Body of pancreas (tissue), 4 donors: Measurements from ENCODE around the gene DHRS1. TPM values are rescaled to one million over a fixed set of nuclear protein-coding genes. Genes with fewer than 3 reads are reported as not detected.

Experiments used
- ATAC-seq: fragments of 150-250 bp; one replicate; pipeline ENCODE4 v1.9.1; 2016
- DNase-seq, 4 donors: peaks; one replicate each; pipeline ENCODE4 v3.0.0-alpha.2; 2019
- H3K27ac ChIP-seq, 4 donors: fragments of 200-600 bp; sonication (generic); 1 replicate in 3 of 4; 2 replicates in 1 of 4; pipeline versions ENCODE4 v1.5.1 to v1.6.1; 2016 to 2019; ENCODE audit warnings: mild to moderate bottlenecking in 1 of 4, mixed read lengths in 1 of 4, moderate library complexity in 1 of 4
- H3K27me3 ChIP-seq, 2 donors: fragments of 200-600 bp; sonication (generic); one replicate each; pipeline ENCODE4 v1.6.0; 2016; ENCODE audit warnings: mild to moderate bottlenecking in 1 of 2
- H3K36me3 ChIP-seq, 2 donors: fragments of 200-600 bp; sonication (generic); replicated peaks in 1 of 2; 2 replicates each; pipeline ENCODE4 v1.5.1; 2016; ENCODE audit warnings: low read depth in 2 of 2; ENCODE audit not compliant: insufficient read depth in 1 of 2
- H3K4me1 ChIP-seq: fragments of 200-600 bp; sonication (generic); one replicate; pipeline ENCODE4 v1.6.0; 2016
- H3K4me3 ChIP-seq, 2 donors: fragments of 200-600 bp; sonication (generic); 1 replicate in 1 of 2; 2 replicates in 1 of 2; pipeline ENCODE4 v1.5.1; 2016 to 2019
- H3K9me3 ChIP-seq, 3 donors: fragments of 200-600 bp; sonication (generic); 1 replicate in 2 of 3; 2 replicates in 1 of 3; pipeline ENCODE4 v1.5.1; 2016
- POLR2A ChIP-seq, 3 donors: fragments of 450-650 bp; IDR thresholded peaks; one replicate each; pipeline ENCODE4 v1.6.1; 2016; ENCODE audit warnings: antibody characterized with exemption in 3 of 3, mild to moderate bottlenecking in 2 of 3
- WGBS, 2 donors: methylation state at CpG; one replicate each; pipeline ENCODE4 v1.1.5; 2017; 5-methylcytosine and 5-hydroxymethylcytosine counted together
- intact Hi-C: fragments of 100-400 bp; cut with DNase I; formaldehyde crosslinking; loops from one replicate; pipeline ENCODE4 v1.15.1; 2023
- total RNA-seq, 2 donors: library from RNA; depleted of rRNA; stranded (reverse); fragments of >200 nt; gene quantifications; one replicate each; pipeline ENCODE4 v1.1.0, GENCODE V29; 2016
- TF ChIP-seq, protein P1 (sequence below), 7 experiments: fragments of 450-650 bp in 4 of 7; fragments of 200-600 bp in 3 of 7; sonication (generic) in 3 of 7; IDR thresholded peaks; one replicate each; pipeline ENCODE4 v1.5.1; 2016 to 2019; ENCODE audit warnings: antibody characterized with exemption in 7 of 7

The DHRS1 gene
- total RNA-seq, 2 donors from 2014 or later = 18.8 to 31.4 TPM

DNA sequence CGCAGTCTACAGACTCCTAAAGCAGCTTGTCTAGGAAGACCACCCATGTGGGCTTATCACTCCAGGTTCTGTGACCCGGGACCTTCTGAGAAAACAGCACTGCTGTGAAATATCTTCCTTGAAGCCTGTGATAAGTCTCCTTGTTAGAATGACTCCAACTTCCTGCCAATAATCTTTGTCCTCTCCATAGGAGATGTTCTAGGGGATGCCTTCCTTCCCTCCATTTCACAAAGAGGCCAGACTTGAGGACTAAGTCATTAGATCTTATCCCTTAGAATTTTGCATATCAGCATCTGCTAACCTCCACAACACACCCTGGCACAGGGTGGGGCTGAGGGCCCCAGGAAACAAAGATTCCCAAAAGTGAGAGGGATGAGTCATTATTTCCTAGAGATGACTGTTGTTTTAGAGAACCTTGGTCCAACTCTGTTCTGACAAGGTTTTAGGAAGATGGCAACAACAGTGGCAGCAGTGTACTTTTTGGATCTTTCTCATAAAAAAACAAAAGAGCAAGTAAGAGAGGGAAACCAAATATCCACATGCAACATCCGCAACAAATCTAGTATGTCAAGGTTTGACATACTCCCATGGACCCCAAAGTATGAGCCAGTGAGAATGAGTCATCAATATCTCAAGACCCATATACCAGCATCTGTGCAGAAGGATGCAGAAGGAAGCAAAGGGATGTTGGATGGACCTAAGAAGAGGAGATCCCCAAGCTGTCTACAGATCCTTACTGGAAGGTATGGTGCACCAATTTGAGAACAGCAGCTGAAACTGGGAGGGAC lies 17.8 kb upstream of the DHRS1 start:
- TF ChIP-seq, protein P1, sequence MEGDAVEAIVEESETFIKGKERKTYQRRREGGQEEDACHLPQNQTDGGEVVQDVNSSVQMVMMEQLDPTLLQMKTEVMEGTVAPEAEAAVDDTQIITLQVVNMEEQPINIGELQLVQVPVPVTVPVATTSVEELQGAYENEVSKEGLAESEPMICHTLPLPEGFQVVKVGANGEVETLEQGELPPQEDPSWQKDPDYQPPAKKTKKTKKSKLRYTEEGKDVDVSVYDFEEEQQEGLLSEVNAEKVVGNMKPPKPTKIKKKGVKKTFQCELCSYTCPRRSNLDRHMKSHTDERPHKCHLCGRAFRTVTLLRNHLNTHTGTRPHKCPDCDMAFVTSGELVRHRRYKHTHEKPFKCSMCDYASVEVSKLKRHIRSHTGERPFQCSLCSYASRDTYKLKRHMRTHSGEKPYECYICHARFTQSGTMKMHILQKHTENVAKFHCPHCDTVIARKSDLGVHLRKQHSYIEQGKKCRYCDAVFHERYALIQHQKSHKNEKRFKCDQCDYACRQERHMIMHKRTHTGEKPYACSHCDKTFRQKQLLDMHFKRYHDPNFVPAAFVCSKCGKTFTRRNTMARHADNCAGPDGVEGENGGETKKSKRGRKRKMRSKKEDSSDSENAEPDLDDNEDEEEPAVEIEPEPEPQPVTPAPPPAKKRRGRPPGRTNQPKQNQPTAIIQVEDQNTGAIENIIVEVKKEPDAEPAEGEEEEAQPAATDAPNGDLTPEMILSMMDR (IDR thresholded peaks at IDR 0.05) = no peak
- TF ChIP-seq POLR2A (IDR thresholded peaks at IDR 0.05) = no peak
- intact Hi-C loops = no loop called here
- Histone ChIP-seq H3K4me1 (peaks cover 9% of the 10 kb centered on the region), H3K27me3 (no peaks in the 10 kb centered on the region), H3K36me3 (no peaks in the 10 kb centered on the region), H3K9me3 (no peaks in the 10 kb centered on the region), H3K27ac (no peak overlapping the region), H3K4me3 (no peak overlapping the region)
- ATAC-seq (no peak), DNase-seq (no peak)
- WGBS, 2 donors = 72 to 84% methylated on average over 3 of the region's 3 CpGs

DNA sequence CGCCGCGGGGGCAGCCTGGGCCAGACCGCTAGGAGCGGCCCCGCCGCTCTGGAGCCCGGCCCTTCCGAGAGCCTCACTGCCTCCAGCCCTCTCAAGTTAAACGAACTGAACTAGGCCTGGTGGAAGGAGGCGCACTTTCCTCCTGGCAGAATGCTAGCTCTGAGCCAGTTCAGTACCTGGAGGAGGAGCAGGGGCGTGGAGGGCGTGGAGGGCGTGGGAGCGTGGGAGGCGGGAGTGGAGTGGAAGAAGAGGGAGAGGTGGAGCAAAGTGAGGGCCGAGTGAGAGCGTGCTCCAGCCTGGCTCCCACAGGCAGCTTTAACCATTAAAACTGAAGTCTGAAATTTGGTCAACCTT lies 17.0 kb upstream of the DHRS1 start:
- no peak overlapping the region for H3K4me3 ChIP-seq
- 62 to 65% methylated on average over 11 to 18 of the region's 18 CpGs for WGBS, 2 donors
- peak; percentile 7 for ATAC-seq
- H3K36me3 ChIP-seq = no peaks in the 10 kb centered on the region
- no peaks in the 10 kb centered on the region for H3K9me3 ChIP-seq
- peak overlapping the region in 1 of 4 donors; percentile 13 for H3K27ac ChIP-seq
- DNase-seq = no peak
- intact Hi-C loops = no loop called here
- TF ChIP-seq POLR2A (IDR thresholded peaks at IDR 0.05) = no peak
- TF ChIP-seq, protein P1 (IDR thresholded peaks at IDR 0.05) = no peak
- peaks cover 15% of the 10 kb centered on the region for H3K4me1 ChIP-seq
- H3K27me3 ChIP-seq = no peaks in the 10 kb centered on the region

DNA sequence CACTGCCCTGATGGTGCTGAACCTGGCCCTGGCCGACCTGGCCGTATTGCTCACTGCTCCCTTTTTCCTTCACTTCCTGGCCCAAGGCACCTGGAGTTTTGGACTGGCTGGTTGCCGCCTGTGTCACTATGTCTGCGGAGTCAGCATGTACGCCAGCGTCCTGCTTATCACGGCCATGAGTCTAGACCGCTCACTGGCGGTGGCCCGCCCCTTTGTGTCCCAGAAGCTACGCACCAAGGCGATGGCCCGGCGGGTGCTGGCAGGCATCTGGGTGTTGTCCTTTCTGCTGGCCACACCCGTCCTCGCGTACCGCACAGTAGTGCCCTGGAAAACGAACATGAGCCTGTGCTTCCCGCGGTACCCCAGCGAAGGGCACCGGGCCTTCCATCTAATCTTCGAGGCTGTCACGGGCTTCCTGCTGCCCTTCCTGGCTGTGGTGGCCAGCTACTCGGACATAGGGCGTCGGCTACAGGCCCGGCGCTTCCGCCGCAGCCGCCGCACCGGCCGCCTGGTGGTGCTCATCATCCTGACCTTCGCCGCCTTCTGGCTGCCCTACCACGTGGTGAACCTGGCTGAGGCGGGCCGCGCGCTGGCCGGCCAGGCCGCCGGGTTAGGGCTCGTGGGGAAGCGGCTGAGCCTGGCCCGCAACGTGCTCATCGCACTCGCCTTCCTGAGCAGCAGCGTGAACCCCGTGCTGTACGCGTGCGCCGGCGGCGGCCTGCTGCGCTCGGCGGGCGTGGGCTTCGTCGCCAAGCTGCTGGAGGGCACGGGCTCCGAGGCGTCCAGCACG lies 16.4 kb upstream of the DHRS1 start:
- DNase-seq (peak in 3 of 4 donors; percentile 35 to 53 (median 48)), ATAC-seq (peak; percentile 63)
- intact Hi-C loops = no loop called here
- Histone ChIP-seq H3K27ac (peak overlapping the region in 1 of 4 donors; percentile 36), H3K4me1 (peaks cover 21% of the 10 kb centered on the region), H3K9me3 (no peaks in the 10 kb centered on the region), H3K4me3 (no peak overlapping the region), H3K27me3 (no peaks in the 10 kb centered on the region), H3K36me3 (no peaks in the 10 kb centered on the region)
- TF ChIP-seq, protein P1 (IDR thresholded peaks at IDR 0.05) = peak in 4 of 7 experiments; percentile 8 to 30 (median 28)
- no peak for TF ChIP-seq POLR2A (IDR thresholded peaks at IDR 0.05)
- 31 to 58% methylated on average over 18 to 61 of the region's 70 CpGs for WGBS, 2 donors

- H3K36me3 ChIP-seq = no peaks in the 10 kb centered on the region
- H3K27ac ChIP-seq = peak overlapping the region in 1 of 4 donors; percentile 36
- peaks cover 28% of the 10 kb centered on the region for H3K4me1 ChIP-seq
- no peaks in the 10 kb centered on the region for H3K27me3 ChIP-seq
- no peaks in the 10 kb centered on the region for H3K9me3 ChIP-seq
- 74 to 95% methylated on average over 5 to 10 of the region's 10 CpGs for WGBS, 2 donors
- DNase-seq (no peak), ATAC-seq (no peak)
- intact Hi-C loops = no loop called here
- no peak for TF ChIP-seq POLR2A (IDR thresholded peaks at IDR 0.05)
- TF ChIP-seq, protein P1 (IDR thresholded peaks at IDR 0.05) = no peak
- no peak overlapping the region for H3K4me3 ChIP-seq
Measured at GRCh38 chr14:24315243-24315806, 15.7 kb upstream of the DHRS1 start.
